Midbrain (tissue), 1 donor: Measurements from ENCODE around the gene PHETA2.

Experiments
- DNase-seq: peaks from one replicate; lab custom pipeline; 2025; lab: John Stamatoyannopoulos, UW

PHETA2 gene, protein sequence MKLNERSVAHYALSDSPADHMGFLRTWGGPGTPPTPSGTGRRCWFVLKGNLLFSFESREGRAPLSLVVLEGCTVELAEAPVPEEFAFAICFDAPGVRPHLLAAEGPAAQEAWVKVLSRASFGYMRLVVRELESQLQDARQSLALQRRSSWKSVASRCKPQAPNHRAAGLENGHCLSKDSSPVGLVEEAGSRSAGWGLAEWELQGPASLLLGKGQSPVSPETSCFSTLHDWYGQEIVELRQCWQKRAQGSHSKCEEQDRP

DNA sequence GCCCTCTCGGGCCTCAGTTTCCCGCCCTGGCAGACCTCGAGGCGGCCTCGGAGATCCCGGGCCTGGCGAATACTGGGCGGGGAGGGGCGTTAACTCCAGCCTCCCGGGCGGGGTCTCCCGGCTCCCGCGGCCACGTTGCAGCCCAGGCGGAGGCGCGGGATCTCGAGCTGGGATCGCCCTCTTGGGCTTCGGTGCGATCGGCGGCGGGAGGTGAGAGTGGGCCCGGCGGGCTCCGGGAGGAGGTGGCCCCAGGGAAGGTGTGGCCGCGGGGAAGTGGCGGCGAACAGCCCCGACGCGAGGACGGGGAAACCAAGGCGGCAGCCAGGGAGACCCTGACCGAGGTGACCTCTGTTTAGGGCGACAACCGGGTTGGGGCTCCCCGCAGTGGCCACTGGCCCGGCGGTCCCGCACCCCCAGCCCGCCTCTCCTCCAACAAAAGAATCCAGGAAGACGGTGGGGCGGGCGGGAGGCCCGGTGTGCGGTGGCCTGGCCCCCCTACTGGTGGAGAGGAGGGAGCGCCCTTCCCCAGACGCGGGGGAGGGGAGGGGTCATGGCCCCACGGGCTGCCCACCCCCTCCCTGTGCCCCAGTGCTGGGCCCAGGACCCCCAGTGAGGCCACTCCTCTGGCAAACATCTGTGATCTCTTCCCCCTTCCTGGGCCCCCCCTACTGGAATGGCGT lies at the start of gene PHETA2:
Gene PHETA2, plus strand, starts transcription at position 117 of the 680 bp plus-strand sequence. CDS start 3,046 bp downstream, outside the sequence.
- no peak for DNase-seq

DNA sequence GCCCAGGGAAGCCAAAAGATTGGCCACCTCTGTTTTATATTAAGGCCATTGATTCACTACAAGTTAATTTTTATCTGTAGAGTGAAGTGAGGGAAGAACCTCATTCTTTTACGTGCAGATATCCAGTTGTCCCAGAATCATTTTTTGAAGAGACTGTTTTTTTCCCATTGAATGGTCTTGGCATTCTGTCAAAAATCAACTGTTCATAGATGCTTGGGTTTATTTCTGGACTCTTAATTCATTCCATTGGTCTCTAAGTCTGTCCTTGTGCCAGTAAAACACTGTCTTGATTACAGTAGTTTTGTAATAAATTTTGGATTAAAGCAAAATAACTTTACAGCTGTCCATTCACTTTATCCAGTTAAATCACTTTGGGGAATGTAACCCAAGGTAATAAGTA lies 48.6 kb upstream of the PHETA2 start:
- DNase-seq: no peak

DNA sequence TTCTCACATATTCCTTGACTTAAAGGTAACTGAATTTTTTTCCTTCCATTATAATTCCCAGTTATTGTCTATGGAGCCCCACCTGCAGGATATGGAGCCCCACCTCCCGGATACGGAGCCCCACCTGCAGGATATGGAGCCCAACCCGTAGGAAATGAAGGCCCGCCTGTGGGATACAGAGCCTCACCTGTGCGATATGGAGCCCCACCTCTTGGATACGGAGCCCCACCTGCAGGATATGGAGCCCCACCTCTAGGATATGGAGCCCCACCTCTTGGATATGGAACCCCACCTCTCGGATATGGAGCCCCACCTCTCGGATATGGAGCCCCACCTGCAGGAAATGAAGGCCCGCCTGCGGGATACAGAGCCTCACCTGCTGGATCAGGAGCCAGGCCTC lies 47.3 kb upstream of the PHETA2 start:
- DNase-seq: no peak

DNA sequence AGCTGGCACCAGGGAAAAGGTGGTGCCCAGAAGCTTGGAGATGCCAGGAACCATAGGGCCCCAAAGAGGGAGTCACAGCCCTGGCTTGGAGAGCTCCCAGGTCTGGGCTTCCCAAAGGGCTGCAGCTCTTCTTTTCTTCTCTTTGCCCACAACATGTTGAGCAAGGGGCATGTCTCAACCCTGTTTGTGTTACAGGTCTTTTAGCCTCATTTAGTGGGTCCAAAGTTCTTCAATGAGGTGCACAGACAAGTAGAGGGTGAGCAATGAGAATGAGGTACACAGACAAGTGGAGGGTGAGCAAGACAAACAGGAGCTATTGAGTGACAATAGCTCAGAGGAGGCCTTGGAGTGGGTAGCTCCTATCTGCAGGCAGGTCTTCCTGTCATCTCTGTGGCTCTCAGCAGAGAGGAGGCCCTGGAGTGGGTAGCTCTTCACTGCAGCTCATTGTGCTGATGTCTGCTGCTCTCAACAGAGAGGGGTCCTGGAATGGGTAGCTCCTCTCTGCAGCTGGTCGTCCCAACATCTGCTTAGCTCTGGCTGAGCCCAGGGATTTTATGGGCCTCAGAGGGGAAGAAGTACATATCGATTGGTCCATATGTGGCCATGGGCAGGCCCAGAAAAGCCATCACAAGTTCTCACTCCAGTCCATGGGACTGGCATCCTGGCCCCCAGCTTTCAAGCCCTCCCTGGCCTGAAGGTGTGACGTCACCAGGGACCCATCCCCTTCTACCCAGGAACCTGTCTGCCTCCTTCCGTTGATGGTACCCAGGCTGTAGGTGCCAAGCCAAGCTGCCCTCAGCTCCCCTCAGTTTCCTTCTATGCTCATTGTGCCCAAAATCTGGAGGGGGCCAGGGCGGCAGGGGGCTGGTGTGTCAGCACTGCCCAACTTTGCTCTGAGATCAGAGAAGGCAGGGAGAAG lies 40.5 kb upstream of the PHETA2 start:
- DNase-seq: no peak

DNA sequence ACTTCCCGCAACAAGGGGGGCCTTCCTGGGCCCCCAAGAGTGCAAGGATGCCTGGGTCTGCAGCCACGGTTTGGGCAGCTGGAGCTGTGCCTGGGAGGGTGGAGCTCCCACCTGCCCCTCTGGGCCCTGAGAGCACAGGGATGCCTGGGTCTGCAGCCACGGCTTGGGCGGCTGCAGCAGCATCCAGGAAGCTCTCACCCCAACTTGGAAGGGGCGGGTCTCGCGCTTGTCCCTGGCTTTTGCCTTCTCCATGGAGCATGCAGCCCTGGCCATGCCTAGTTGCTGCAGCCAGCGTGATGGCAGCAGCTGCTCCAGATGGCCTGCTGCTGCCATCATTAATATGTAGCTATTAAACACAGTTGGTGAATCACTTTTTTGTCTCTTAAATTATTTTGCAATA lies 38.8 kb upstream of the PHETA2 start:
- DNase-seq: no peak

DNA sequence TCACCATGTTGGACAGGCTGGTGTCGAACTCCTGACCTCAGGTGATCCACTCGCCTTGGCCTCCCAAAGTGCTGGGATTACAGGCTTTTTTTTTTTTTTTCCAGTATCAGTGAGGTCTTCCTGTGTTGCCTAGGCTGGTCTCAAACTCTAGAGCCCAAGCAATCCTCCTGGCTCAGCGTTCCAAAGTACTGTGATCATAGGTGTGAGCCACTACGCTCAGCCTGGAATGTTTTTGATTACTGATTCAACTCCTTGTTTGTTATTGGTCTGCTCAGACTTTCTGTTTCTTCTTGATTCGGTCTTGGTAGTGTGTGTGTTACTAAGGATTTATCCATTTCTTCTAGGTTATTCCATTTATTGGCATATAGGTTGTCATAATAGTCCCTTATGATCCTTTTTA lies 34.8 kb upstream of the PHETA2 start:
- no peak for DNase-seq

DNA sequence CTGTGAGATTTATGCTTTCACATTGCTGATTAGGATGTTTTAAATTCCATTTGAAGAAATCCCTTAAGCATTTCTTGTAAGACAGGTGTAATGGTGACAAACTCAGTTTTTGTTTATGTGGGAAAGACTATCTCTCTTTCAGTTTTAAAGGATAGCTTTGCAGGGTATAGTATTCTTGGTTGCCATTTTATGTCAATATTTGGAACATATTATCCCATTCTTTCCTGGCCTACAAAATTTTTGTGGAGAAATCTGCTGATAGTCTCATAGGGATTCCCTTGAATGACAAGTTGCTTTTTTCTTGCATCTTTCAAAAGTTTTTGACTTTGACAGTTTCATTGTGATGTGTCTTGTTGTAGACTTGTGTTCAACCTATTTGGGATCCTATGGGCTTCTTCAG lies 32.3 kb upstream of the PHETA2 start:
- DNase-seq: no peak

DNA sequence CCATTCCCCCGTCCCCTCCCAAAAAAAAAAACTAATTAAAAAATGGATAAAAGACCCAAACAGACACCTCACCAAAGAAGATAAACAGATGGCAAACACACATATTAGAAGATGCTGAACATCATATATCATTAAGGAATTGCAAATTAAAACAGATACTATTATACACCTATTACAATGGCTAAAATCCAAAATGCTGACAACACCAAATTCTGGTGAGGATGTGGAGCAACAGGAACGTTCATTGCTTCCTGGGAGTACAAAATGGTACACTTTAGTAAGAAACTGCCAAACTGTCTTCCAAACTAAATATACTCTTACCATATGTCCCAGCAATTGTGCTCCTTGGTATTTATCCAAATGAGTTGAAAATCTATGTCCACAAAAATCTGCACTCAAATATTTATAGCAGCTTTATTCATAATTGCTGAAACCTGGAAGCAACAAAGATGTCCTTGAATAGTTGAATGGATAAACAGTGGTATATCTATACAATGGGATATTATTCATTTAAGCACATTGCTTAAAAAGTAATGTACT lies 23.3 kb upstream of the PHETA2 start:
- DNase-seq: no peak

DNA sequence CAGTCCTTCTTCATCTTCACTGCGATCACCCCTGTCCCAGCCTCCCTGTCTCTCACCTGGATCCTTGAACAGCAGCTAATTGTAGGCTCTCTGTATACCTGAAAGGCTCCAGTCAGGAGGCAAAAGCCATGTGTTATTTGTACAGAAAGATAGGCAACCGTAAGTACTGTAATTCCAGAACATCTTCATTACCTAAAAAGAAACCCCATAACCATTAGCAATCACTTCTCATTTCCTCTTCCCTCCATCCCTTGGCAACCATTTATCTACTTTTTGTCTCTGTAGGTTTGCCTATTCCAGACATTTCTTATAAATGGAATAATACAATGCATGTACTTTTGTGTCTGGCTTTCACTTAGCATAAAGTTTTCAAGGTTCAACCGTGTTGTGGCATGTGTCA lies 21.3 kb upstream of the PHETA2 start:
- DNase-seq: no peak

DNA sequence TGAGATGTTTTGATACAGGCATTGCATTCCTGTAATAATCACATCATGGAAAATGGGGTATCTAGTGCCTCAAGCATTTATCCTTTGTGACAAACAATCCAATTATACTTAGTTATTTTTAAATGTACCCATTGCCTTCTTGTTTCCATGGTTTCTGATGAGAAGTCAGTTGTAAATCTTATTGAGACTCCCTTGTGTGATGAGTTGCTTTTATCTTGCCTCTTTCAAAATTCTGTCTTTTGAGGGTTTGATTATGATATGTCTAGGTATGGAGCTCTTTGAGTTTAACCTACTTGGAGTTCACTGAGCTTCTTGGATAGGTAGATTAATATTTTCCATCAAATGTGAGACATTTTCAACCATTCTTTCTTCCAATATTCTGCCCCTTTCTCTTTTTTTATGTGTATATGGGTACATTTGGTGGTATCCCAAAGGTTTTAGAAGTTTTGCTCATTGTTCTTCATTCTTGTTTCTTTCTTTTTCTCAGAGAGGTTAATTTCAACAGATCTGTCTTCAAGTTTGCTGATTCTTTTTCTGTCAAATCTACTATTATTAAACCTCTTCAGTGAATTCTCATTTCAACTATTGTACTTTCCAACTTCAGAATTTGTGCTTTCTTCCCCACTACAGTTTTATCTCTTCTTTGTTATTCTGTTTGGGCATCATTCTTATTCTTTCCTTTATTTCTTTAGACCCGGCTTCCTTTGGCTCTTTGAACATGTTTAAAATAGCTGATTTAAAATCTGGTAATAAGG lies 17.1 kb upstream of the PHETA2 start:
- DNase-seq: no peak

DNA sequence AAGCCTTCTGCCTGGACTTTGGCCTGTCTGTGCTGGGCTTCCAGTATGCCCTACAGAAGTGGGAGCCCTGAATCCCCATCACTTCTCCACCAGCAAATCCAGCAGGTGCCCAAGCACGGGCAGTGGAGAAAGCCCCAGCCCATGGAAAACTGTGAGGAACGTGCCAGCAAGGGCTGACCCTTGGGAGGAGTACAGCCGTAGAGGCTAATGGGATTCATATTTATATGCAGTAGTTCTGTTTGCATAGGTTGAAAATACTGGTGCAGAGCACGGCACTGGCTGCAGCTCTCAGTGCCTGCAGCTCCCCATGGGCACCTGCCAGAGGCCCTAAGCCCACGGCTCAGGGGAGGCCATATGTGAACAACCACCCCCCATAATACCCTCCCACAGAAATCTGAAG lies 13.6 kb upstream of the PHETA2 start:
- no peak for DNase-seq

DNA sequence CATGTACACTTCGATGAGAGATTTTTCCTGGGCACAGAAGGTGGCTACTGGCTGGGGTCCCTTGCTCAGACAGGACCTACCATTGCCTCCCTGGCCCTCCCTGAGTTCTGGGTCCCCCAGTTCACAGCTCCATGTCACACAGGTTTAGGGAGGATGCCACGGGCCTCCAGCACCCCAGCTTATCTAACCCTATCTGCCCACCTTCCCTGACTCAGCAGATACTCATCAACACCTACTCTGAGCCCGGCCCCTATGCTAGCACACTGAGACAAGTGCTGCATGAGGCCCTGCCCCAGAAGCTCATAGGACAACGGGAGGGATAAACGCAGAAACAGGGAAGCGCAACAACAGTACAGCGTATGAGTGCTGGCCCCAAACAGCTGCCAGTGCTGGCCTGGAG lies 13.0 kb upstream of the PHETA2 start:
- no peak for DNase-seq

DNA sequence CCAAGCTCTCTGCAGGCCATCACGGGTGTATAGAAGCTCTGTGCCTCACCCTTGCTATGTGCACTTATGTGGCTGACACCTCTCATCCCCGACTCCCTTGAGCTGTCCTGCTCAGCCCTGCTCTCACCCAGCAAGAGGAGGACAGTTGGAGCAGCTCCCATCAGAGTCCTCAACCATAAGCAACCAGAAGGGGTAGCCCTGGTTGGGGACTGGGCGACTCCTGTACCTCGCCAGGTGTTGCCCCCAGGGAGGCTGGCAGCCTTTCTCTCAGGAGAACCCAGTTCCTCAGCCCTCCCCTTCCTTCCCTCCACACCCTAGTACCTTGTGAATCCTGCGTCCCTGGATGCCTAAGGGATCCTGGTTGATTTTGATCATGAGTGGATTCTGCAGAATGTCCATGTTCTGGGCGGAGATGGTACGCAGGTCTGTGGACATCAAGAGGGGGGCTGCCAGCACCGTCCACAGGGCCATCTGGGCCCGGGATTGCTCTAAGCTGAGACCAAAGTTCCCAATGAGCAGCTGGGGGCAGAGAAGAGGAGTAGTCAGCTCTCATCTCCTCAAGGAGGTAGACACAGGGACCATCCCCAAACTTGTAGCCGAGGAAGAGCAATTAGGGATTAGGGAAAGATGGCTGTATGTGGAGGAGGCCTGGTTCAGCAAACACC lies 11.4 kb upstream of the PHETA2 start:
- DNase-seq: no peak

DNA sequence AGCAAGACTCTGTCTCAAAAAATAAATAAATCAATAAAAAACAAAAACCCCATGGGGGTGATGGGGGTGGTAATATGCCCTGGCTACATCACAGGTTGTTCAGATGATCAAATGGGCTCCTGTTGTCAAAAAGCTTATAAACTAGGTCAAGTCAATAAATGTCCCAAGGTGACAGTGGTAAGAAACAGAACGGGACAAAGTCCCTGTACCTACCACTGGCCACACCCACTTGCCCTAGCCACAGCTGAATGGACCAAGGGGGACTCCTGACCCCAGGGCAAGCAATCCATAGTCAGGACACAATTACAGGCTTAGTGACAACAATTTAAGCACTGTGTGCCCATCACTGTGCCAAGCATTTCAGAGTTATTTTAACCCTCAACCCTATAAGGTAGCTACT lies 9.4 kb upstream of the PHETA2 start:
- no peak for DNase-seq

DNA sequence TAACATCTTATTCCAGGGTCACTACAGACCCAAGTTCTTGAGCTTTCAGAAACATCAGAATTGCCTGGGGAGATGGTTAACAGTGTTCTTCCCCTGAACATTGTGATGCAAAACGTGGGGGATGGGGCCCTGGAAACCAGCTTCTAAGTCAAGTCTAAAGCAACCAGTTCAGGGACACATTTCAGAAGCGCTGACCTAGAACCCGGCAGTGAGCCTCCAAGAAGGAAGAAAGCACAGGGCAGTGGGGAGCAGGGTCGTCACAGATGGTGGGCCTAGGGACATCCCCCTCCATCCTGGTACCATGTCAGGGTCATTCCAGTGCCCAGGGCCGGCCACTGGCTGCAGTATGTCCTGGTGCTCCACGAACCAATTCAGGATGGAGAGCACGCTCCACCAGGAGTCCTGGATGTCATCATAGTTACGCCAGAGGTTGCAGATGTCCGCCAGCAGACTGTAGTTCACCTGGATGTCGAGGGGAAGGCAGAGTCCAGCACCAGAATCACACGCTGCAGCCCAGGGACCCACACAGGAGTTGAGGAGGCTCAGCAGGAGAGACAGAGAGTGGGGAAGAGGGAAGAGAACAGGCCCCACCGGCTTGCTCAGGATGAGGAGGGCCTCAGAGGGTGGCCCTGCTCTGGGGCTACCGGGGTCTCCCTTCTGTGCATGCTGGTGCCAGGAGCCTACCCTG lies 8.5 kb upstream of the PHETA2 start:
- DNase-seq: no peak

DNA sequence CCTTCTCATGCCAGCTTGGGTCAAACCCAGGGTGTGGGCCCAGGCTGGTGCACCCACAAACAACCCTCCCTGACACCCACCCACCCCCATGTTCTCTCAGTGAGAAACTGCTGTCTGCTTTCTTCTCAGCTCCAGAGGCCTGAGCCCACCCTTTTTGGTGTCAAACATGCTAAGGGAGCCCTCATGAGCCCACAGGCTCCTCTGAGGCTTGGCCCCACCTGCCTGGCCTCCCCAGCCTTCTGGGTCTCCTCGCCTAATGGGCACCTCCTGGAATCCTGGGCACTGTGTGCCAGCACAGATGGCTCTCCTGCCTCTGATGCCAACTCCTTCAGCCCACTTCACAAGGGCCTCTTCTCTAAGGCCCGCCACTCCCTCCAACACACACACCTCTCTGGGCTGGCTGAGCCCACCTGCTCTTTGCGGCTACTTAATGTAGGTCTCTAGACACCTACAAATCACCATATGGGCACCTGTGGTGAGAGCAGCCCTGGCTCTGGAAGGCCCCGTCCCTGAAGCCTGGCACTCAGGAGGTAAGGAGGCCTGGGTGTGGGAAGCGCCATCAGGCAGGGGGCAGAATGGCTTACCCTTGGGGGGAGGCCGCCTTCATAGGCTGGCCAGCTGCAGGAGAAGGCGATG lies 7.8 kb upstream of the PHETA2 start:
- no peak for DNase-seq

DNA sequence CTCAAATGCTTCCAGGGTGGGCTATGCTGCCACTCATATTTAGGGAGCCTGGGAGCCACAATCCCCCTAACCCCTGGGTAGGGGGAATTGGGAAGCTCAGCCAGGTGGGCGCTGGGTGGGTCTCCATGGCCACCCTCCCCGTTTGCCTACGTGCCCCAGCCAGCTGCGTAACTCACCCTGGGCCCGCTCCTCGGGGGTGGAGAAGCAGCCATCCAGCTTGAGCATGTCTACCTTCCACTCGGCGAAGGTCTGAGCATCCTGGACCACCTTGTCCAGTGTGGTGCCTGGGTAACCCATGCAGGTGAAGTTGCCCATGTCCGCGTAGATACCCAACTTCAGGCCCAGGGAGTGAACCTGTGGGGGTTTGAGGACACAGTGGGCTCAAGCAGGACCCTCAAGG lies 7.1 kb upstream of the PHETA2 start:
- no peak for DNase-seq

DNA sequence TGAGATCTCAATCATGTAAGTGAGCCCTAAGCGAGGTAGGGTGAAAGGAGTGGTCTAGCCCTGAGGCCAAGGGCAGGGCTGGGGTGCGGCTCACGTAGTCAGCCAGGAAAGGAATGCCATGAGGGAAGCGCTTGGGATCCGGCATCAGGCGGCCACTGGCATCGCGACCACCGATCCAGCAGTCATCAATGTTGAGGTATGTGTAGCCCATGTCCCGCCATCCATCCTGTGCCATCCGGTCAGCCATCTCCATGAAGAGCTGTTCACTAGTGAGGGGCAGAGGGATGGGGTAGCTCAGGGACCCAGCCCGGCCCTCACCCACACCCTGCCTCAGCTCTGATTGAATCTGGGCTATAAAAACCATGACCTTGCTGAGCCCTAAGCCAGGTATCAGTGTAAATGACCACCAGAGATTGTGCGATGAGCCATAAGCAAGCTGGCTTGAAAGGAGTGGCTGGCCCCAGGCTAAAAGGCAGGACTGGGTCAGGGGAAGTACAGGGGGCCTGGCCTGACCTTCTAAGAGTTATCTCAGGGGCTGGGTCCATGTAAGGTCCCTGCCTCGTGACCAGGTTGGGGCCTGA lies 6.3 kb upstream of the PHETA2 start:
- DNase-seq: no peak

DNA sequence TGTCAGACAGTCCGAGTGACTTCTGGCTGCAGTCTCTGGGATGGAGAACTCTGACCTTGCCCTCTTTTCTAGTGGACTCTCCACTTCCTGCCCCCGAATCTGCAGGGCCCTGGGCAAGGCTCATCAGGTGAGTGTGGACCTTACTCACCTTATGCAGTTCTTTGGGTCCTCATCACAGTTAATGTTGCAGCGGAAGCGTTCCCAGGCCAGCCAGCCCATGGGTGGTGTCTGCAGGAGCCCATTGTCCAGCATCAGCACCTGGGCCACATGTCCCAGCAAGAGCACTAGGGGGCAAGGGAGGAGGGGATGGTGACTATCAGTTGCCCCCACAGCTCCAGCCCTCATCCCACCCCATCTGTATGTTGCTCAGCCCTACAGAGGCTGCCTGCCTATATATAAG lies 5.8 kb upstream of the PHETA2 start:
- no peak for DNase-seq
